Measurements from ENCODE around the gene PSMD1. TPM values are rescaled to one million over a fixed set of nuclear protein-coding genes. Genes with fewer than 3 reads are reported as not detected.

The PSMD1 gene
- total and polyA plus RNA-seq, 2 donors (not counting 3 experiments of a cell fraction or from before 2014, with no cell fraction given) = 163 to 209 TPM

DNA sequence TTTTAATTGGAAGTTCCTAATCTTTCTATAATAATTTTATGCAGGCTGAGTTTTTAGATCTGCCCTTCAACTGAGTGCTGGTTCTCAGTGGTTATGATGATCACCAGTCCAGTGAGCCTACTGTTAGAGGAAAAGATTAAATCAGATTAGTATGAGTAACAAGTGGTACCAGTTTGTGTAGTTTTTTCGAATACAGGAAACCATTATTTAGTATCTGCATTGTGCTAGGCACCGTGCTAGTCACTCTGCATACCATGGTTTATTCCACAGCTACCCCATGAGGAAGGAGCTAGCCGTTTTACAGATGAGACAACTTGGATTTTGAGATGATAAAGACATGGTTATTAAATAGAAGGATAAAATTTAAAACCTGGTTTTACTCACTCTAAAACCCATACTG, 6.1 kb downstream of the PSMD1 start:
- peaks cover 2% of the 10 kb centered on the region for H4K20me1 ChIP-seq (replicated peaks; ENCODE audit: control insufficient read depth, extremely low read depth, insufficient read depth, low read length)
- peaks cover 18% of the 10 kb centered on the region for H3K4me1 ChIP-seq (ENCODE audit: control insufficient read depth, extremely low read depth, insufficient read depth, low read length)
- H2AFZ ChIP-seq (ENCODE audit: low read depth, low read length) = no peak overlapping the region
- H3K9me3 ChIP-seq (replicated peaks; ENCODE audit: control insufficient read depth, insufficient read depth, low read length) = no peaks in the 10 kb centered on the region
- BruUV-seq (replicated peaks) = no TSS peak
- H3K4me3 ChIP-seq (replicated peaks in 1 of 3; ENCODE audit: insufficient read depth in 1 of 3, low read depth in 1 of 3, low read length in 3 of 3) = no peak overlapping the region
- intact Hi-C loops (cut with micrococcal nuclease) (no loop called here), dilution Hi-C loops (cut with MboI; ENCODE audit: extremely low pct_ligation_motif_present, low sequenced_read_pairs) (no loop called here)
- no peak overlapping the region for H3K9ac ChIP-seq (replicated peaks; ENCODE audit: extremely low read depth, insufficient read depth, low read length)
- no peaks in the 10 kb centered on the region for H3K27me3 ChIP-seq (ENCODE audit: control insufficient read depth in 2 of 2, insufficient read depth in 2 of 2, low read length in 2 of 2)
- H3K4me2 ChIP-seq (ENCODE audit: insufficient read depth, low read length) = no peak overlapping the region
- CTCF ChIA-PET = no interaction called here
- DNase-seq (ENCODE audit: low read depth, low spot score) (no peak), FAIRE-seq (no peak)
- no peaks in the 10 kb centered on the region for H3K9me1 ChIP-seq (replicated peaks; ENCODE audit: control insufficient read depth, extremely low read depth, insufficient read depth, low read length)
- H3K36me3 ChIP-seq (ENCODE audit: control insufficient read depth in 2 of 2, extremely low read depth in 1 of 2, insufficient read depth in 2 of 2, low read length in 2 of 2) = peaks cover 13 to 37% of the 10 kb centered on the region in 2 experiments
- POLR2A ChIA-PET = no interaction called here
- no peak overlapping the region for H3K27ac ChIP-seq (ENCODE audit: insufficient read depth, low read depth, low read length)
- TF ChIP-seq FOS (IDR thresholded peaks at IDR 0.05; ENCODE audit: borderline replicate concordance, insufficient read depth, low read length) = no peak
- no peak for TF ChIP-seq EZH2 (IDR thresholded peaks at IDR 0.05; ENCODE audit: borderline replicate concordance, low read depth, low read length, severe bottlenecking)
- no peak for TF ChIP-seq JUN (IDR thresholded peaks at IDR 0.05; ENCODE audit: borderline replicate concordance, insufficient read depth, insufficient read length, low read depth)
- TF ChIP-seq MYC (IDR thresholded peaks at IDR 0.05; ENCODE audit: low read depth, low read length) = no peak
- TF ChIP-seq, protein P1, sequence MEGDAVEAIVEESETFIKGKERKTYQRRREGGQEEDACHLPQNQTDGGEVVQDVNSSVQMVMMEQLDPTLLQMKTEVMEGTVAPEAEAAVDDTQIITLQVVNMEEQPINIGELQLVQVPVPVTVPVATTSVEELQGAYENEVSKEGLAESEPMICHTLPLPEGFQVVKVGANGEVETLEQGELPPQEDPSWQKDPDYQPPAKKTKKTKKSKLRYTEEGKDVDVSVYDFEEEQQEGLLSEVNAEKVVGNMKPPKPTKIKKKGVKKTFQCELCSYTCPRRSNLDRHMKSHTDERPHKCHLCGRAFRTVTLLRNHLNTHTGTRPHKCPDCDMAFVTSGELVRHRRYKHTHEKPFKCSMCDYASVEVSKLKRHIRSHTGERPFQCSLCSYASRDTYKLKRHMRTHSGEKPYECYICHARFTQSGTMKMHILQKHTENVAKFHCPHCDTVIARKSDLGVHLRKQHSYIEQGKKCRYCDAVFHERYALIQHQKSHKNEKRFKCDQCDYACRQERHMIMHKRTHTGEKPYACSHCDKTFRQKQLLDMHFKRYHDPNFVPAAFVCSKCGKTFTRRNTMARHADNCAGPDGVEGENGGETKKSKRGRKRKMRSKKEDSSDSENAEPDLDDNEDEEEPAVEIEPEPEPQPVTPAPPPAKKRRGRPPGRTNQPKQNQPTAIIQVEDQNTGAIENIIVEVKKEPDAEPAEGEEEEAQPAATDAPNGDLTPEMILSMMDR (IDR thresholded peaks at IDR 0.05; ENCODE audit: extremely low read depth in 1 of 2, insufficient read depth in 1 of 2, low read depth in 1 of 2, low read length in 2 of 2) = no peak
- TF ChIP-seq POLR2A (IDR thresholded peaks at IDR 0.05; ENCODE audit: low read depth, low read length) = no peak
- no peak for TF ChIP-seq POLR2AphosphoS5 (IDR thresholded peaks at IDR 0.05; ENCODE audit: insufficient read depth, low read depth, low read length)
- TF ChIP-seq, protein P2, sequence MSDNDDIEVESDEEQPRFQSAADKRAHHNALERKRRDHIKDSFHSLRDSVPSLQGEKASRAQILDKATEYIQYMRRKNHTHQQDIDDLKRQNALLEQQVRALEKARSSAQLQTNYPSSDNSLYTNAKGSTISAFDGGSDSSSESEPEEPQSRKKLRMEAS (IDR thresholded peaks at IDR 0.05; ENCODE audit: insufficient read depth, insufficient read length) = no peak
- TF ChIP-seq GATA2 (IDR thresholded peaks at IDR 0.05; ENCODE audit: insufficient read depth, insufficient read length, low read depth, low read length) = no peak
- peaks cover 62% of the 10 kb centered on the region for H3K79me2 ChIP-seq (ENCODE audit: control insufficient read depth, insufficient read depth, low read length)
